Chondrocyte (in vitro differentiated cells): ENCODE measurements around the gene UMODL1. TPM values are rescaled to one million over a fixed set of nuclear protein-coding genes. Genes with fewer than 3 reads are reported as not detected.
"Not testable (repeated sequence)": the region's sequence is repeated elsewhere in the genome, so short reads cannot be mapped to it uniquely, and the experiment has no call there.

Experiments
- DNase-seq: peaks from one replicate; pipeline ENCODE4 v3.0.0; 2021; ENCODE audit warnings: mixed read lengths, low spot score
- H3K27ac Mint-ChIP-seq: one replicate; pipeline ENCODE4 v1.8.0; 2021; ENCODE audit warnings: mild to moderate bottlenecking, moderate library complexity, mixed read lengths; ENCODE audit not compliant: unreplicated experiment
- H3K27me3 Mint-ChIP-seq: 2 replicates; pipeline ENCODE4 v1.8.0; 2021; ENCODE audit warnings: low read depth, mixed read lengths
- H3K36me3 Mint-ChIP-seq: 2 replicates; pipeline ENCODE4 v1.8.0; 2021; ENCODE audit warnings: low read depth, mixed read lengths
- H3K4me1 Mint-ChIP-seq: 2 replicates; pipeline ENCODE4 v1.8.0; 2021; ENCODE audit warnings: low read depth, mild to moderate bottlenecking, mixed read lengths
- H3K4me3 Mint-ChIP-seq: one replicate; pipeline ENCODE4 v1.8.0; 2021; ENCODE audit warnings: mild to moderate bottlenecking, moderate library complexity, mixed read lengths; ENCODE audit not compliant: unreplicated experiment
- H3K9me3 Mint-ChIP-seq: 2 replicates; pipeline ENCODE4 v1.8.0; 2021; ENCODE audit warnings: low read depth, mixed read lengths
- CTCF ChIP-seq: fragments of 200-600 bp; sonication (generic); IDR thresholded peaks from 2 replicates; pipeline ENCODE4 v1.5.0; 2021; ENCODE audit warnings: antibody characterized with exemption, mild to moderate bottlenecking, moderate library complexity
- total RNA-seq: library from RNA; stranded (reverse); gene quantifications from 3 replicates; pipeline ENCODE4 v1.2.1, GENCODE V29; 2021

UMODL1 gene
- total RNA-seq, 1 donor from 2014 or later: not detected

- TF ChIP-seq CTCF: no peak
- no peak for DNase-seq
- Mint-ChIP-seq H3K9me3 (peaks cover under 1% of the 10 kb centered on the region), H3K27ac (no peak overlapping the region), H3K27me3 (peaks cover 20% of the 10 kb centered on the region), H3K36me3 (no peaks in the 10 kb centered on the region), H3K4me3 (no peak overlapping the region), H3K4me1 (peaks cover 11% of the 10 kb centered on the region)
Measured at GRCh38 chr21:42175110-42175710, 104.1 kb downstream of the UMODL1 start.

GRCh38 chr21:42176859-42177258, 105.7 kb downstream of the UMODL1 start:
- H3K4me3 Mint-ChIP-seq: no peak overlapping the region
- H3K27ac Mint-ChIP-seq: peak overlapping the region; percentile 45
- no peaks in the 10 kb centered on the region for H3K36me3 Mint-ChIP-seq
- peaks cover 11% of the 10 kb centered on the region for H3K4me1 Mint-ChIP-seq
- peaks cover 23% of the 10 kb centered on the region for H3K27me3 Mint-ChIP-seq
- DNase-seq: no peak
- no peaks in the 10 kb centered on the region for H3K9me3 Mint-ChIP-seq
- TF ChIP-seq CTCF: no peak

GRCh38 chr21:42179316-42179715, 108.2 kb downstream of the UMODL1 start:
- Mint-ChIP-seq H3K4me3 (no peak overlapping the region), H3K27me3 (peaks cover 20% of the 10 kb centered on the region), H3K4me1 (peaks cover 11% of the 10 kb centered on the region), H3K36me3 (no peaks in the 10 kb centered on the region), H3K9me3 (no peaks in the 10 kb centered on the region), H3K27ac (no peak overlapping the region)
- no peak for DNase-seq
- TF ChIP-seq CTCF: no peak

GRCh38 chr21:42180001-42180400, 108.9 kb downstream of the UMODL1 start:
- H3K4me3 Mint-ChIP-seq, H3K36me3 Mint-ChIP-seq, H3K9me3 Mint-ChIP-seq, H3K27ac Mint-ChIP-seq, DNase-seq: not testable (repeated sequence)
- H3K4me1 Mint-ChIP-seq: peaks cover 11% of the 10 kb centered on the region
- H3K27me3 Mint-ChIP-seq: peaks cover 20% of the 10 kb centered on the region

- H3K27me3 Mint-ChIP-seq: peaks cover 15% of the 10 kb centered on the region
- no peak for TF ChIP-seq CTCF
- DNase-seq: no peak
- no peaks in the 10 kb centered on the region for H3K36me3 Mint-ChIP-seq
- no peak overlapping the region for H3K4me3 Mint-ChIP-seq
- H3K27ac Mint-ChIP-seq: no peak overlapping the region
- no peaks in the 10 kb centered on the region for H3K9me3 Mint-ChIP-seq
- no peaks in the 10 kb centered on the region for H3K4me1 Mint-ChIP-seq
Measured at GRCh38 chr21:42182713-42183371, 111.7 kb downstream of the UMODL1 start.
